SK-N-SH (cell line): Measurements from ENCODE around the gene EDA.

Source experiments
- CHD2 ChIP-seq: fragments of 150-350 bp; IDR thresholded peaks from 2 replicates; pipeline ENCODE4 v1.6.1; 2018; ENCODE audit warnings: low read length; ENCODE audit not compliant: partially characterized antibody
- CTCF ChIP-seq: fragments of 200-600 bp; sonication (generic); IDR thresholded peaks from 2 replicates; pipeline ENCODE4 v1.6.1; 2017; ENCODE audit warnings: antibody characterized with exemption, mild to moderate bottlenecking, moderate library complexity
- EP300 ChIP-seq, 2 experiments: IDR thresholded peaks; 2 replicates each; pipeline versions ENCODE4 v1.4.0 to v1.6.1; 2012; ENCODE audit warnings: borderline replicate concordance in 1 of 2, low read depth in 1 of 2, low read length in 1 of 2
- FOSL2 ChIP-seq: IDR thresholded peaks from 2 replicates; pipeline ENCODE4 v1.4.0; 2012; ENCODE audit warnings: low read depth, mild to moderate bottlenecking, moderate library complexity, borderline replicate concordance
- GATA2 ChIP-seq: sonication (generic); formaldehyde crosslinking; IDR thresholded peaks from 2 replicates; pipeline ENCODE4 v1.5.0; 2020; ENCODE audit warnings: mild to moderate bottlenecking, missing genetic modification reagents
- JUND ChIP-seq: IDR thresholded peaks from 2 replicates; pipeline ENCODE4 v1.4.0; 2012
- POLR2AphosphoS5 ChIP-seq: IDR thresholded peaks from 2 replicates; pipeline ENCODE4 v1.6.1; 2012; ENCODE audit warnings: low read depth, low read length
- RXRA ChIP-seq: IDR thresholded peaks from 2 replicates; pipeline ENCODE4 v1.4.0; 2012; ENCODE audit warnings: low read depth, mild to moderate bottlenecking, borderline replicate concordance
- SMC3 ChIP-seq: IDR thresholded peaks from 2 replicates; pipeline ENCODE4 v1.6.1; 2012; ENCODE audit warnings: low read depth, low read length, improper control_type of control experiment
- TCF12 ChIP-seq: IDR thresholded peaks from 2 replicates; pipeline ENCODE4 v1.4.0; 2012
- USF1 ChIP-seq: IDR thresholded peaks from 2 replicates; pipeline ENCODE4 v1.4.0; 2012; ENCODE audit warnings: low read depth, borderline replicate concordance
- YY1 ChIP-seq: IDR thresholded peaks from 2 replicates; pipeline ENCODE4 v1.4.0; 2012; ENCODE audit warnings: low read depth, mild to moderate bottlenecking

- TF ChIP-seq CTCF (no peak), YY1 (no peak), JUND (no peak), SMC3 (no peak), GATA2 (no peak), USF1 (no peak), FOSL2 (no peak), RXRA (no peak), CHD2 (no peak), TCF12 (no peak), EP300 (IDR thresholded peaks at IDR 0.05; ENCODE audit: borderline replicate concordance in 1 of 2, low read depth in 1 of 2, low read length in 1 of 2) (no peak), POLR2AphosphoS5 (no peak)
Observed at GRCh38 chrX:69615342-69615741, 571 bp upstream of the EDA start.
